Hematopoietic multipotent progenitor cell treated with erythropoietin and hydrocortisone succinate and interleukin-3 and kit ligand, for 4 days (in vitro differentiated cells): ENCODE data around the gene HEMGN.

Experiments used
- DNase-seq: peaks from one replicate; pipeline ENCODE4 v3.0.0-alpha.2; 2015

The HEMGN gene

GRCh38 chr9:97891736-97892135, 46.2 kb downstream of the HEMGN start:
- DNase-seq, result no peak

DNA sequence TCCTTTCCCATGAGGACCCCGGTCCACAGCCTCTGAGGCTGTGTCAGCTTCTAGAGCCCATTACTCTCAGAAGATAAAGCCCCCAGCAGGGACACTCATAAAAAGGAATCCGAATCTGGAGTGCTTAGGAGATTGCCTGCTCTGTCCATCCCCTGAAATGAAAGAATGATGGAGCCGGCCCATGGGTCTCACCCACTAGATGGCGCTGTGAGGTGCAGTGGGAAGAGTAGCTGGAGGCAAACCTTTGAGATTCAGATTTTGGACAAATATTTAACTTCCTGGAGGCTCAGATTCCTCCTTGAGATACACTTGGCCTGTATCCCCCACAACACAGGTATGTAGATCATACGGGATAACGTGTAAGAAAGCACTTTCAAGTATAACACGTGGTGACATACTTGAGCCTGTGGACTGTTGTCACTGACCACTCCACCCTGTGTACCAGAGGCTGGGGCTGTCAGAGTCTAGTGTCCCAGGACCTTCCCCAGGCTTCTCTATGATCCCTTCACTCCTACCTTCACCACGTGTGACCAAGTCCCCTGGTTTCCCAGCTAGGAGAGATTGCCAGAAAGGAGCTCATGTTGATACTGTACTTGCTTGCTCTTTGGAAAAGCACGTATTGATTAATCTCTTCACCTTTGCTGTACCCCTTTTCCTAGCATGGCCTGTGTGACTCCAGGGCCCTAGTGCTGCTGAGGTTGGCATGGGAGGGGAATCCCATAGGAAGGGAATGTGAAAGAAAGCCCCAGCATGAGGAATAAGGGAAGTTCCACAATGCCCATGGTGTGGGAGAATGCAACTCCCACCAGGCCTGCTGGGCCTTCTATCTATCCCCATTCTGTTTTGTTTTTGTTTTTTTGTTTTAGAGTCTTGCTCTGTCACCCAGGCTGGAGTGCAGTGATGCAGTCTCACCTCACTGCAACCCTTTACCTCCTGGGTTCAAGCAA, 47.8 kb downstream of the HEMGN start:
- DNase-seq, result peak; percentile 58

GRCh38 chr9:97880336-97880735, 57.6 kb downstream of the HEMGN start:
- DNase-seq, result no peak
